ENCODE data around the gene LRGUK.

GRCh38 chr7:134188311-134188710, 61.2 kb downstream of the LRGUK start:
- TF ChIP-seq, protein P1, sequence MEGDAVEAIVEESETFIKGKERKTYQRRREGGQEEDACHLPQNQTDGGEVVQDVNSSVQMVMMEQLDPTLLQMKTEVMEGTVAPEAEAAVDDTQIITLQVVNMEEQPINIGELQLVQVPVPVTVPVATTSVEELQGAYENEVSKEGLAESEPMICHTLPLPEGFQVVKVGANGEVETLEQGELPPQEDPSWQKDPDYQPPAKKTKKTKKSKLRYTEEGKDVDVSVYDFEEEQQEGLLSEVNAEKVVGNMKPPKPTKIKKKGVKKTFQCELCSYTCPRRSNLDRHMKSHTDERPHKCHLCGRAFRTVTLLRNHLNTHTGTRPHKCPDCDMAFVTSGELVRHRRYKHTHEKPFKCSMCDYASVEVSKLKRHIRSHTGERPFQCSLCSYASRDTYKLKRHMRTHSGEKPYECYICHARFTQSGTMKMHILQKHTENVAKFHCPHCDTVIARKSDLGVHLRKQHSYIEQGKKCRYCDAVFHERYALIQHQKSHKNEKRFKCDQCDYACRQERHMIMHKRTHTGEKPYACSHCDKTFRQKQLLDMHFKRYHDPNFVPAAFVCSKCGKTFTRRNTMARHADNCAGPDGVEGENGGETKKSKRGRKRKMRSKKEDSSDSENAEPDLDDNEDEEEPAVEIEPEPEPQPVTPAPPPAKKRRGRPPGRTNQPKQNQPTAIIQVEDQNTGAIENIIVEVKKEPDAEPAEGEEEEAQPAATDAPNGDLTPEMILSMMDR (conservative IDR thresholded peaks at IDR 0.05; ENCODE audit: low read length): no peak
- no peak for TF ChIP-seq EZH2phosphoT487 (IDR thresholded peaks at IDR 0.05; ENCODE audit: borderline replicate concordance)
